HepG2 (cell line): ENCODE data around the gene TEX26. TPM values are rescaled to one million over a fixed set of nuclear protein-coding genes. Genes with fewer than 3 reads are reported as not detected.

Experiments used
- ATAC-seq: fragments of 200-7000 bp; cut with Tn5 transposase; 3 replicates; pipeline ENCODE4 v1.9.1; 2020; ENCODE audit warnings: mild to moderate bottlenecking, moderate library complexity
- BruUV-seq: library from RNA; stranded (reverse); fragments of 400-500 nt; replicated peaks from 2 replicates; lab custom pipeline; 2021; lab: Mats Ljungman, UMichigan
- CTCF ChIA-PET: fragments of 300-600 bp; formaldehyde crosslinking; extraction: SDS; loops from one replicate; lab custom pipeline; 2021; ENCODE audit warnings: low total read pairs, inconsistent platforms, low intra/inter-chr PET ratio; lab: Yijun Ruan, JAX
- POLR2A ChIA-PET: fragments of 350-600 bp; sonication (Branson Sonifier 250); formaldehyde crosslinking; loops from one replicate; lab custom pipeline; 2020; ENCODE audit warnings: antibody characterized with exemption, inconsistent platforms; lab: Yijun Ruan, JAX
- DNase-seq: peaks from one replicate; pipeline ENCODE4 v3.0.0-alpha.2; 2015; ENCODE audit warnings: low spot score
- FAIRE-seq: peaks from 3 replicates; lab custom pipeline; 2011; peaks lifted over from hg19 to GRCh38; lab: Jason Lieb, UNC
- H2AFZ ChIP-seq: one replicate; pipeline ENCODE4 v1.6.1; 2011; ENCODE audit warnings: low read length, inconsistent platforms
- H3K27ac ChIP-seq: fragments of 300-600 bp; 3 replicates; pipeline ENCODE4 v1.8.0; 2011; ENCODE audit warnings: mixed run types, mild to moderate bottlenecking, mixed read lengths, low read length, inconsistent platforms; ENCODE audit not compliant: insufficient read depth; ENCODE audit errors: extremely low read length
- H3K27me3 ChIP-seq, 2 experiments: fragments of 200-600 bp in 1 of 2; 2 replicates in 1 of 2; 3 replicates in 1 of 2; pipeline versions ENCODE4 v1.6.0 to v1.8.0; 2011; ENCODE audit warnings: low read length in 2 of 2, mild to moderate bottlenecking in 2 of 2, moderate library complexity in 2 of 2, inconsistent platforms in 1 of 2; ENCODE audit not compliant: insufficient read depth in 2 of 2, control insufficient read depth in 1 of 2
- H3K36me3 ChIP-seq, 2 experiments: fragments of 200-600 bp in 1 of 2; replicated peaks in 1 of 2; 2 replicates in 1 of 2; 3 replicates in 1 of 2; pipeline versions ENCODE4 v1.5.1 to v1.8.0; 2011; ENCODE audit warnings: low read length in 2 of 2, inconsistent platforms in 1 of 2; ENCODE audit not compliant: insufficient read depth in 2 of 2, control insufficient read depth in 1 of 2
- H3K4me1 ChIP-seq: 2 replicates; pipeline ENCODE4 v1.5.1; 2012; ENCODE audit warnings: low read length, inconsistent platforms; ENCODE audit not compliant: insufficient read depth
- H3K4me2 ChIP-seq: 2 replicates; pipeline ENCODE4 v1.6.0; 2011; ENCODE audit warnings: low read depth, low read length, inconsistent platforms
- H3K4me3 ChIP-seq, 3 experiments: fragments of 200-600 bp in 1 of 3; sonication (generic), shearing (Covaris generic) in 1 of 3; replicated peaks in 1 of 3; 2 replicates each; pipeline ENCODE4 v1.5.1; 2011 to 2016; ENCODE audit warnings: low read length in 3 of 3, inconsistent platforms in 2 of 3, low read depth in 2 of 3, mild to moderate bottlenecking in 2 of 3, control low read depth in 1 of 3, mixed read lengths in 1 of 3; ENCODE audit not compliant: insufficient read depth in 1 of 3
- H3K79me2 ChIP-seq: one replicate; pipeline ENCODE4 v1.6.1; 2011; ENCODE audit warnings: low read length, inconsistent platforms; ENCODE audit not compliant: insufficient read depth
- H3K9ac ChIP-seq: 2 replicates; pipeline ENCODE4 v1.6.0; 2011; ENCODE audit warnings: mild to moderate bottlenecking, low read depth, low read length, inconsistent platforms; ENCODE audit not compliant: insufficient read depth
- H3K9me3 ChIP-seq: 2 replicates; pipeline ENCODE4 v1.5.1; 2012; ENCODE audit warnings: mild to moderate bottlenecking, low read length
- H4K20me1 ChIP-seq: 2 replicates; pipeline ENCODE4 v1.6.0; 2011; ENCODE audit warnings: inconsistent platforms, mild to moderate bottlenecking, low read length, moderate library complexity; ENCODE audit not compliant: insufficient read depth
- ERF ChIP-seq: IDR thresholded peaks from 2 replicates; pipeline ENCODE4 v1.6.1; 2018; ENCODE audit warnings: missing biosample characterization, missing genetic modification reagents
- ETV5 ChIP-seq: IDR thresholded peaks from 2 replicates; pipeline ENCODE4 v1.6.1; 2018; ENCODE audit warnings: missing biosample characterization, missing genetic modification reagents, inconsistent platforms, borderline replicate concordance
- HNRNPLL ChIP-seq: fragments of 200-400 bp; formaldehyde crosslinking; IDR thresholded peaks from 2 replicates; pipeline ENCODE4 v1.6.1; 2017; ENCODE audit warnings: mild to moderate bottlenecking, low read depth, low read length; ENCODE audit not compliant: poor library complexity, severe bottlenecking
- KLF15 ChIP-seq: sonication (generic); formaldehyde crosslinking; IDR thresholded peaks from 2 replicates; pipeline ENCODE4 v1.8.1; 2023; ENCODE audit warnings: borderline replicate concordance, mild to moderate bottlenecking, inconsistent platforms, missing genetic modification reagents, mixed read lengths
- KLF16 ChIP-seq, 2 experiments: sonication (generic) in 1 of 2; formaldehyde crosslinking in 1 of 2; IDR thresholded peaks; 2 replicates each; pipeline versions ENCODE4 v1.6.1 to v1.8.0; 2016 to 2023; ENCODE audit warnings: missing genetic modification reagents in 2 of 2, missing compliant biosample characterization in 1 of 2
- RFXAP ChIP-seq: sonication (generic); formaldehyde crosslinking; IDR thresholded peaks from 2 replicates; pipeline ENCODE4 v1.4.0; 2020; ENCODE audit warnings: missing genetic modification reagents, borderline replicate concordance
- TCF7L2 ChIP-seq: IDR thresholded peaks from 2 replicates; pipeline ENCODE4 v1.6.1; 2011; ENCODE audit warnings: mild to moderate bottlenecking, low read depth, low read length, moderate library complexity
- ZFYVE20 ChIP-seq: sonication (generic); formaldehyde crosslinking; IDR thresholded peaks from 2 replicates; pipeline ENCODE4 v1.8.0; 2023; ENCODE audit warnings: low read depth, mild to moderate bottlenecking, moderate library complexity, missing genetic modification reagents, borderline replicate concordance
- ZNF558 ChIP-seq: sonication (generic); formaldehyde crosslinking; IDR thresholded peaks from 2 replicates; pipeline ENCODE4 v1.9.0; 2022; ENCODE audit warnings: mild to moderate bottlenecking, missing genetic modification reagents, borderline replicate concordance
- ZNF850 ChIP-seq: sonication (generic); formaldehyde crosslinking; conservative IDR thresholded peaks from 2 replicates; pipeline ENCODE4 v1.9.0; 2021; ENCODE audit warnings: mild to moderate bottlenecking, missing genetic modification reagents
- WGBS: methylation state at CpG from one replicate; pipeline ENCODE4 v1.1.6; 2017; ENCODE audit warnings: low lambda C conversion rate; 5-methylcytosine and 5-hydroxymethylcytosine counted together
- in situ Hi-C: cut with HindIII; loops from 2 replicates; pipeline ENCODE4 v1.10.0; 2017; ENCODE audit warnings: low pct_unique_long_range_greater_than_20kb; ENCODE audit not compliant: extremely low pct_ligation_motif_present
- intact Hi-C: fragments of 100-400 bp; cut with micrococcal nuclease; formaldehyde crosslinking; loops from one replicate; pipeline ENCODE4 v1.10.0; 2022; ENCODE audit not compliant: unreplicated experiment
- polyA plus RNA-seq, 8 experiments: library from polyadenylated mRNA; depleted of rRNA in 3 of 8; stranded (reverse) in 7 of 8; unstranded in 1 of 8; fragments of >200 nt; fragmentation: Illumina TruSeq in 4 of 8; extraction: Trizol in 4 of 8; gene quantifications; 2 replicates each; pipeline versions ENCODE4 v1.2.1 to v1.2.3, GENCODE V29; 2011 to 2016; ENCODE audit warnings: low read depth in 4 of 8, missing spikeins in 1 of 8, mixed read lengths in 1 of 8; ENCODE audit not compliant: insufficient read depth in 1 of 8
- total RNA-seq, 5 experiments: library from RNA; depleted of rRNA; stranded (reverse); fragments of >200 nt; fragmentation: Illumina TruSeq; extraction: Trizol; gene quantifications; 2 replicates each; pipeline ENCODE4 v1.2.3, GENCODE V29; 2016; ENCODE audit warnings: low read depth in 1 of 5
- TF ChIP-seq, protein P1 (sequence below): sonication (generic); formaldehyde crosslinking; IDR thresholded peaks from 2 replicates; pipeline ENCODE4 v1.5.0; 2020; ENCODE audit warnings: missing genetic modification reagents
- TF ChIP-seq, protein P2 (sequence below): sonication (generic); formaldehyde crosslinking; IDR thresholded peaks from 2 replicates; pipeline ENCODE4 v1.4.0; 2020; ENCODE audit warnings: mild to moderate bottlenecking, missing genetic modification reagents

The TEX26 gene
- total and polyA plus RNA-seq, 2 of the 13 experiments (the other 11 are each of a cell fraction or from before 2014, with no cell fraction given) = not detected

GRCh38 chr13:31005066-31005465 is 72.6 kb downstream of the TEX26 start:
- CTCF ChIA-PET = no interaction called here
- WGBS = 83% methylated on average over 1 of the region's 23 CpGs
- no peaks in the 10 kb centered on the region for H3K79me2 ChIP-seq
- TF ChIP-seq ZNF850 = no peak
- TF ChIP-seq, protein P1, sequence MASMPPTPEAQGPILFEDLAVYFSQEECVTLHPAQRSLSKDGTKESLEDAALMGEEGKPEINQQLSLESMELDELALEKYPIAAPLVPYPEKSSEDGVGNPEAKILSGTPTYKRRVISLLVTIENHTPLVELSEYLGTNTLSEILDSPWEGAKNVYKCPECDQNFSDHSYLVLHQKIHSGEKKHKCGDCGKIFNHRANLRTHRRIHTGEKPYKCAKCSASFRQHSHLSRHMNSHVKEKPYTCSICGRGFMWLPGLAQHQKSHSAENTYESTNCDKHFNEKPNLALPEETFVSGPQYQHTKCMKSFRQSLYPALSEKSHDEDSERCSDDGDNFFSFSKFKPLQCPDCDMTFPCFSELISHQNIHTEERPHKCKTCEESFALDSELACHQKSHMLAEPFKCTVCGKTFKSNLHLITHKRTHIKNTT (CRISPR knock-in tag) = no peak
- TF ChIP-seq, protein P2, sequence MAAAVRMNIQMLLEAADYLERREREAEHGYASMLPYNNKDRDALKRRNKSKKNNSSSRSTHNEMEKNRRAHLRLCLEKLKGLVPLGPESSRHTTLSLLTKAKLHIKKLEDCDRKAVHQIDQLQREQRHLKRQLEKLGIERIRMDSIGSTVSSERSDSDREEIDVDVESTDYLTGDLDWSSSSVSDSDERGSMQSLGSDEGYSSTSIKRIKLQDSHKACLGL (CRISPR knock-in tag) = no peak
- no peak for TF ChIP-seq ETV5 (CRISPR knock-in tag)
- no peak for TF ChIP-seq HNRNPLL
- TF ChIP-seq, all 625 proteins: peak for 0
- DNase-seq (no peak), FAIRE-seq (no peak), ATAC-seq (no peak)
- H3K4me1 ChIP-seq = 0 out of 2 replicates have a peak, but pooled peaks cover 7% of the 10 kb centered on the region
- H3K9ac ChIP-seq = no peak overlapping the region
- no peaks in the 10 kb centered on the region for H3K36me3 ChIP-seq
- POLR2A ChIA-PET = no interaction called here
- in situ Hi-C loops = no loop called here
- BruUV-seq = no TSS peak
- no peaks in the 10 kb centered on the region for H3K9me3 ChIP-seq
- H3K27ac ChIP-seq = no peak overlapping the region
- no peak overlapping the region for H2AFZ ChIP-seq
- H3K4me3 ChIP-seq = no peak overlapping the region
- no peak overlapping the region for H3K4me2 ChIP-seq
- intact Hi-C loops = no loop called here
- peaks cover 0 to 1% of the 10 kb centered on the region in 2 experiments; a peak in 2 of 5 replicates for H3K27me3 ChIP-seq
- H4K20me1 ChIP-seq = no peaks in the 10 kb centered on the region

GRCh38 chr13:31007417-31007816 is 75.0 kb downstream of the TEX26 start:
- no TSS peak for BruUV-seq
- POLR2A ChIA-PET = no interaction called here
- no peak overlapping the region for H3K9ac ChIP-seq
- peaks cover 0 to 1% of the 10 kb centered on the region in 2 experiments; a peak in 2 of 5 replicates for H3K27me3 ChIP-seq
- H3K4me1 ChIP-seq = no peaks in the 10 kb centered on the region
- no peaks in the 10 kb centered on the region for H3K36me3 ChIP-seq
- no peak for FAIRE-seq
- no peaks in the 10 kb centered on the region for H3K9me3 ChIP-seq
- no peak overlapping the region for H3K27ac ChIP-seq
- H3K79me2 ChIP-seq = no peaks in the 10 kb centered on the region
- intact Hi-C loops (no loop called here), in situ Hi-C loops (no loop called here)
- H3K4me2 ChIP-seq = no peak overlapping the region
- H4K20me1 ChIP-seq = no peaks in the 10 kb centered on the region
- CTCF ChIA-PET = no interaction called here
- no peak for ATAC-seq
- no peak overlapping the region for H2AFZ ChIP-seq
- 14% methylated on average over 4 of the region's 4 CpGs for WGBS
- no peak for DNase-seq
- no peak overlapping the region for H3K4me3 ChIP-seq
- no peak for TF ChIP-seq ZFYVE20 (CRISPR knock-in tag)
- TF ChIP-seq KLF15 (CRISPR knock-in tag) = no peak
- TF ChIP-seq ZNF558 = no peak
- TF ChIP-seq KLF16 (CRISPR knock-in tag; IDR thresholded peaks at IDR 0.05) = no peak
- TF ChIP-seq TCF7L2 = no peak
- TF ChIP-seq ERF = no peak
- no peak for TF ChIP-seq RFXAP
